Chondrocyte (in vitro differentiated cells): ENCODE measurements around the gene IQSEC3. TPM values are rescaled to one million over a fixed set of nuclear protein-coding genes. Genes with fewer than 3 reads are reported as not detected.

Experiments
- DNase-seq: peaks from one replicate; pipeline ENCODE4 v3.0.0; 2021; ENCODE audit warnings: mixed read lengths, low spot score
- H3K27ac Mint-ChIP-seq: one replicate; pipeline ENCODE4 v1.8.0; 2021; ENCODE audit warnings: mild to moderate bottlenecking, moderate library complexity, mixed read lengths; ENCODE audit not compliant: unreplicated experiment
- H3K27me3 Mint-ChIP-seq: 2 replicates; pipeline ENCODE4 v1.8.0; 2021; ENCODE audit warnings: low read depth, mixed read lengths
- H3K36me3 Mint-ChIP-seq: 2 replicates; pipeline ENCODE4 v1.8.0; 2021; ENCODE audit warnings: low read depth, mixed read lengths
- H3K4me1 Mint-ChIP-seq: 2 replicates; pipeline ENCODE4 v1.8.0; 2021; ENCODE audit warnings: low read depth, mild to moderate bottlenecking, mixed read lengths
- H3K4me3 Mint-ChIP-seq: one replicate; pipeline ENCODE4 v1.8.0; 2021; ENCODE audit warnings: mild to moderate bottlenecking, moderate library complexity, mixed read lengths; ENCODE audit not compliant: unreplicated experiment
- H3K9me3 Mint-ChIP-seq: 2 replicates; pipeline ENCODE4 v1.8.0; 2021; ENCODE audit warnings: low read depth, mixed read lengths
- total RNA-seq: library from RNA; stranded (reverse); gene quantifications from 3 replicates; pipeline ENCODE4 v1.2.1, GENCODE V29; 2021
- TF ChIP-seq, protein P1 (sequence below): fragments of 200-600 bp; sonication (generic); IDR thresholded peaks from 2 replicates; pipeline ENCODE4 v1.5.0; 2021; ENCODE audit warnings: antibody characterized with exemption, mild to moderate bottlenecking, moderate library complexity

The IQSEC3 gene
- total RNA-seq, 1 donor from 2014 or later = not detected

GRCh38 chr12:82740-83139 is 16.2 kb downstream of the IQSEC3 start:
- Mint-ChIP-seq H3K9me3 (no peaks in the 10 kb centered on the region), H3K27me3 (peaks cover 55% of the 10 kb centered on the region), H3K4me1 (peaks cover 15% of the 10 kb centered on the region), H3K27ac (no peak overlapping the region), H3K36me3 (no peaks in the 10 kb centered on the region), H3K4me3 (no peak overlapping the region)
- DNase-seq = no peak
- TF ChIP-seq, protein P1, sequence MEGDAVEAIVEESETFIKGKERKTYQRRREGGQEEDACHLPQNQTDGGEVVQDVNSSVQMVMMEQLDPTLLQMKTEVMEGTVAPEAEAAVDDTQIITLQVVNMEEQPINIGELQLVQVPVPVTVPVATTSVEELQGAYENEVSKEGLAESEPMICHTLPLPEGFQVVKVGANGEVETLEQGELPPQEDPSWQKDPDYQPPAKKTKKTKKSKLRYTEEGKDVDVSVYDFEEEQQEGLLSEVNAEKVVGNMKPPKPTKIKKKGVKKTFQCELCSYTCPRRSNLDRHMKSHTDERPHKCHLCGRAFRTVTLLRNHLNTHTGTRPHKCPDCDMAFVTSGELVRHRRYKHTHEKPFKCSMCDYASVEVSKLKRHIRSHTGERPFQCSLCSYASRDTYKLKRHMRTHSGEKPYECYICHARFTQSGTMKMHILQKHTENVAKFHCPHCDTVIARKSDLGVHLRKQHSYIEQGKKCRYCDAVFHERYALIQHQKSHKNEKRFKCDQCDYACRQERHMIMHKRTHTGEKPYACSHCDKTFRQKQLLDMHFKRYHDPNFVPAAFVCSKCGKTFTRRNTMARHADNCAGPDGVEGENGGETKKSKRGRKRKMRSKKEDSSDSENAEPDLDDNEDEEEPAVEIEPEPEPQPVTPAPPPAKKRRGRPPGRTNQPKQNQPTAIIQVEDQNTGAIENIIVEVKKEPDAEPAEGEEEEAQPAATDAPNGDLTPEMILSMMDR = no peak

DNA sequence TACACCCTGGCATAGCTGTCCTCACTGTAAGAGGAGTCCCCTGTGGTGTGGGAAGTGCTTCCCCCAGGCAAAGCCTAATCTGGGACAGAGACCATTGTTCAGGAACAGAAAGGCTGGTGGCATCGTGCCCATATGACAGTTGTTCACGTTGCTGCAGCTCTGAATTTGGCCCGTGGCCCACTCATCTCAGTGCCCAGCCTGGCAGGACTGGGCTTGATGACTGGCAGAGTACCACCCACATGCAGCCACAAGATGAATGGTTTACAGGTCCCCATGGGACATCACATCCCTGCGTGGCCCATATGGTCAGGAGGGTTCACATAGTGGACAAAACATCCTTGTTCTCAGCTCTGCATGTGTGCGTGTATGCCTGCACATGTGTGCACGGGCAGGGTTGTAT is 17.5 kb downstream of the IQSEC3 start:
- Mint-ChIP-seq H3K9me3 (peaks cover under 1% of the 10 kb centered on the region), H3K27ac (no peak overlapping the region), H3K4me3 (no peak overlapping the region), H3K4me1 (peaks cover 21% of the 10 kb centered on the region), H3K36me3 (no peaks in the 10 kb centered on the region), H3K27me3 (peaks cover 52% of the 10 kb centered on the region)
- DNase-seq = no peak
- TF ChIP-seq, protein P1 = no peak

DNA sequence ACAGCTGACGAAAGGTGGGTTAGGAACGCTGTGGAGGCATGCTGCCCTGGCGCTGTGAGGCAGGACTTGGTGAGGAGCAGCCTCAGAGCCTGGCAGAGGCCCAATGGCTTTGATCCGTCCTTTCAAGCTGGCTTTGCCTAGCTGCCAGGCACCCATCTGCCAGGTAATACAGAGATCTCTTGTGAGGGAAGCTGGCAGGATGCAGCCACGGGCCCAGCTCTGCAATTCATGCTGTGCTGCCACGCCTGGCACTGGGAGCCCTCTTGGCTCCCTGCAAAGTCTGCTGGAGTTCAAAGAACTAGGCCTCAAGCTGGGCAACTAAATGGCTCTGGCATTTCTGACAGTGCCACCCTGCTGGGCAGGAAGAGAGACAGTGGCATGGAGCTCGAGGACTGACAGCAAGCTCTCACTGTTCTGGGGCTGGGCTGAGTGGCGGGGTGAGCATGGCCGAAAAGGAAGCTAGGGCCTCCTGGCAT is 18.7 kb downstream of the IQSEC3 start:
- H3K36me3 Mint-ChIP-seq = peaks cover 3% of the 10 kb centered on the region
- no peak overlapping the region for H3K4me3 Mint-ChIP-seq
- TF ChIP-seq, protein P1 = no peak
- H3K27ac Mint-ChIP-seq = no peak overlapping the region
- H3K4me1 Mint-ChIP-seq = peaks cover 21% of the 10 kb centered on the region
- peaks cover 12% of the 10 kb centered on the region for H3K9me3 Mint-ChIP-seq
- peaks cover 43% of the 10 kb centered on the region for H3K27me3 Mint-ChIP-seq
- no peak for DNase-seq

GRCh38 chr12:87315-87714 is 20.7 kb downstream of the IQSEC3 start:
- peaks cover 3% of the 10 kb centered on the region for H3K36me3 Mint-ChIP-seq
- H3K27ac Mint-ChIP-seq = no peak overlapping the region
- peaks cover 21% of the 10 kb centered on the region for H3K4me1 Mint-ChIP-seq
- peaks cover 24% of the 10 kb centered on the region for H3K27me3 Mint-ChIP-seq
- H3K9me3 Mint-ChIP-seq = peaks cover 16% of the 10 kb centered on the region
- H3K4me3 Mint-ChIP-seq = no peak overlapping the region
- TF ChIP-seq, protein P1 = no peak
- DNase-seq = no peak

DNA sequence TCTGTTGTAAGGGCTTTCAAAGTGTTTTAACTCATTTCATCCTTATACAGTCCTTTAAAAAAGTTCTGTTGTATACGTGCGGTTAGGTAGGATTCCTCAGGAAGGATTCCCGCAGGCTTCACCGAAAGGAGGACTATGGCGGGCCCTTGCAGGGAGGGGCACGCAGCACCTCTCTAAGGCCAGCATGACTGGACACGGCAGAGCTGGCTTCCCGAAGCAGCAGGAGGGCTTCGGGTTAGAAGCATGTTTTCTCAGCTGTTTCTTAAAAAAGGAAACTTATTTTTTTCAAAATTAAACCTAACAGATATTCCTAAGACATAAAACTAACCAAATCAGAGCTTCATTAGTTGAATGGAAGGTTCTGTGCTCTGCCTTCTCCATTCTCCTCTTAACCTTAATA is 21.3 kb downstream of the IQSEC3 start:
- TF ChIP-seq, protein P1 = no peak
- Mint-ChIP-seq H3K27me3 (peaks cover 19% of the 10 kb centered on the region), H3K9me3 (peaks cover 16% of the 10 kb centered on the region), H3K4me3 (no peak overlapping the region), H3K36me3 (peaks cover 3% of the 10 kb centered on the region), H3K4me1 (peaks cover 21% of the 10 kb centered on the region), H3K27ac (peak overlapping the region; percentile 45)
- DNase-seq = no peak
